CD14-positive monocyte (primary cell): Measurements from ENCODE around the gene WTAP. TPM values are rescaled to one million over a fixed set of nuclear protein-coding genes. Genes with fewer than 3 reads are reported as not detected.

Experiments used
- DNase-seq, 3 donors: peaks; one replicate each; pipeline ENCODE4 v3.0.0-alpha.2; 2011 to 2022
- H2AFZ ChIP-seq: 2 replicates; pipeline ENCODE4 v1.6.0; 2012; ENCODE audit warnings: mild to moderate bottlenecking, low read depth, low read length, inconsistent platforms; ENCODE audit not compliant: insufficient read depth, poor library complexity, severe bottlenecking
- H3K27ac ChIP-seq, 2 donors: 1 replicate in 1 of 2; 2 replicates in 1 of 2; pipeline ENCODE4 v1.5.1; 2012 to 2013; ENCODE audit warnings: low read length in 2 of 2, control low read depth in 1 of 2, inconsistent platforms in 1 of 2, low read depth in 1 of 2, mild to moderate bottlenecking in 1 of 2
- H3K27me3 ChIP-seq, 2 donors: one replicate each; pipeline versions ENCODE4 v1.6.0 to v1.6.1; 2011 to 2013; ENCODE audit warnings: low read length in 2 of 2; ENCODE audit not compliant: control insufficient read depth in 2 of 2, insufficient read depth in 2 of 2
- H3K36me3 ChIP-seq, 2 donors: replicated peaks in 1 of 2; 1 replicate in 1 of 2; 2 replicates in 1 of 2; pipeline versions ENCODE4 v1.5.1 to v1.6.1; 2012 to 2013; ENCODE audit warnings: low read length in 2 of 2, control low read depth in 1 of 2, inconsistent platforms in 1 of 2, mild to moderate bottlenecking in 1 of 2; ENCODE audit not compliant: insufficient read depth in 2 of 2, control insufficient read depth in 1 of 2
- H3K4me1 ChIP-seq, 2 donors: 1 replicate in 1 of 2; 2 replicates in 1 of 2; pipeline versions ENCODE4 v1.5.1 to v1.6.1; 2012 to 2013; ENCODE audit warnings: low read length in 2 of 2, control low read depth in 1 of 2, inconsistent platforms in 1 of 2, mild to moderate bottlenecking in 1 of 2, moderate library complexity in 1 of 2; ENCODE audit not compliant: insufficient read depth in 2 of 2, control insufficient read depth in 1 of 2
- H3K4me2 ChIP-seq: replicated peaks from 2 replicates; pipeline ENCODE3; 2012; ENCODE audit warnings: low read length, moderate library complexity, mild to moderate bottlenecking; ENCODE audit not compliant: poor library complexity, severe bottlenecking; ENCODE audit errors: extremely low read depth
- H3K4me3 ChIP-seq, 3 experiments: fragments of 200-600 bp in 1 of 3; sonication (generic) in 1 of 3; replicated peaks in 1 of 3; 1 replicate in 2 of 3; 2 replicates in 1 of 3; pipeline ENCODE4 v1.5.1; 2011 to 2013; ENCODE audit warnings: low read length in 3 of 3, mild to moderate bottlenecking in 3 of 3, control low read depth in 2 of 3, low read depth in 2 of 3, inconsistent platforms in 1 of 3, moderate library complexity in 1 of 3
- H3K79me2 ChIP-seq: 2 replicates; pipeline ENCODE4 v1.6.0; 2012; ENCODE audit warnings: mild to moderate bottlenecking, control low read depth, inconsistent platforms, low read length, moderate library complexity; ENCODE audit not compliant: insufficient read depth
- H3K9ac ChIP-seq: 2 replicates; pipeline ENCODE4 v1.6.0; 2017; ENCODE audit warnings: low read length, mild to moderate bottlenecking; ENCODE audit not compliant: insufficient read depth, poor library complexity, severe bottlenecking
- H3K9me3 ChIP-seq, 2 donors: replicated peaks in 1 of 2; 1 replicate in 1 of 2; 2 replicates in 1 of 2; pipeline versions ENCODE4 v1.5.1 to v1.6.1; 2012 to 2013; ENCODE audit warnings: low read length in 2 of 2, control low read depth in 1 of 2; ENCODE audit not compliant: control insufficient read depth in 1 of 2, insufficient read depth in 1 of 2
- H4K20me1 ChIP-seq: 2 replicates; pipeline ENCODE4 v1.6.0; 2012; ENCODE audit warnings: mild to moderate bottlenecking, low read length, control low read depth, moderate library complexity; ENCODE audit not compliant: insufficient read depth
- H3K27ac Mint-ChIP-seq, 7 donors: one replicate each; pipeline ENCODE4 v1.8.0; 2020; ENCODE audit warnings: mild to moderate bottlenecking in 7 of 7, mixed read lengths in 7 of 7, moderate library complexity in 6 of 7, inconsistent platforms in 2 of 7
- H3K27me3 Mint-ChIP-seq, 3 donors: one replicate each; pipeline ENCODE4 v1.8.0; 2021 to 2022; ENCODE audit warnings: low read depth in 3 of 3, mild to moderate bottlenecking in 3 of 3, mixed read lengths in 3 of 3, moderate library complexity in 3 of 3, inconsistent platforms in 1 of 3
- H3K36me3 Mint-ChIP-seq, 2 donors: one replicate each; pipeline ENCODE4 v1.8.0; 2020; ENCODE audit warnings: mixed read lengths in 2 of 2, inconsistent platforms in 1 of 2, mild to moderate bottlenecking in 1 of 2
- H3K4me1 Mint-ChIP-seq: one replicate; pipeline ENCODE4 v1.8.0; 2020; ENCODE audit warnings: mild to moderate bottlenecking, mixed read lengths
- H3K4me3 Mint-ChIP-seq, 2 donors: one replicate each; pipeline ENCODE4 v1.8.0; 2020; ENCODE audit warnings: mild to moderate bottlenecking in 2 of 2, mixed read lengths in 2 of 2, moderate library complexity in 1 of 2
- H3K9me3 Mint-ChIP-seq, 7 donors: one replicate each; pipeline ENCODE4 v1.8.0; 2020 to 2022; ENCODE audit warnings: mixed read lengths in 7 of 7, mild to moderate bottlenecking in 6 of 7, moderate library complexity in 6 of 7, inconsistent platforms in 2 of 7
- WGBS: methylation state at CpG from one replicate; pipeline ENCODE4 v1.1.5; 2013; ENCODE audit warnings: missing lambda C conversion rate; ENCODE audit not compliant: insufficient coverage; 5-methylcytosine and 5-hydroxymethylcytosine counted together
- intact Hi-C, 2 donors: fragments of 100-400 bp; cut with micrococcal nuclease; formaldehyde crosslinking; loops; one replicate each; pipeline versions ENCODE4 v1.15.0 to v1.15.1; 2023
- polyA plus RNA-seq, 3 donors: library from polyadenylated mRNA; depleted of rRNA in 1 of 3; unstranded in 2 of 3; stranded (reverse) in 1 of 3; fragments of 300-500 nt in 2 of 3; fragments of >200 nt in 1 of 3; fragmentation: Illumina TruSeq in 2 of 3; gene quantifications; 1 replicate in 2 of 3; 2 replicates in 1 of 3; pipeline ENCODE4 v1.2.3, GENCODE V29; 2012 to 2021
- TF ChIP-seq, protein P1 (sequence below): fragments of 200-600 bp; IDR thresholded peaks from one replicate; pipeline ENCODE4 v1.8.0; 2022; ENCODE audit warnings: antibody characterized with exemption, mild to moderate bottlenecking

The WTAP gene
- polyA plus RNA-seq, 3 donors, result 50.8 to 95.9 (median 94.7) TPM

DNA sequence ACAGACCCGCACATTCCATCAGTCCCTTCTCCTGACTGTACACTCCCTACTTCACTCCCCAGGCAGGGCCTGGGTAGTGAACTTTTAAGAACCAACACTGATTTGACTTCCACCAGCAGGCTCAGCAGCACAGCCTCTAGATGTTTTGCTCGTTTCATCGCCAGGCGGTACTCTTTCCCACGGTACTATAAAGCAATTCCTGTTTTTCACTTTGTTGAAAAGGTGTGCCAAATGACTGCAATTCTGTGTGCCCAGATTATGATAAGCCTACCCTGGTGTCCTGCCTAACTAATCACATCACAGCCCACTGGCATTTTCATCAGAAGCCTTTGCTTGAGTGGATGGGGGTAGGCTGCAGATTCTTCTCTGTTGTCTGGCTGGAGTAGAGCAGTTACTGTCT is 12.9 kb upstream of the WTAP start:
- H3K27me3 ChIP-seq, result no peaks in the 10 kb centered on the region
- 65% methylated on average over 4 of the region's 5 CpGs for WGBS
- H3K4me2 ChIP-seq, result no peak overlapping the region
- no peaks in the 10 kb centered on the region for H3K9me3 ChIP-seq
- intact Hi-C loops, result no loop called here
- H3K27me3 Mint-ChIP-seq, result no peaks in the 10 kb centered on the region
- H2AFZ ChIP-seq, result peak overlapping the region; percentile 21
- H3K4me3 Mint-ChIP-seq, result no peak overlapping the region
- no peak for DNase-seq
- H3K36me3 ChIP-seq, result no peaks in the 10 kb centered on the region
- peaks cover 10% of the 10 kb centered on the region for H3K79me2 ChIP-seq
- H3K4me3 ChIP-seq, result peak overlapping the region in 1 of 3 experiments; percentile 43
- peaks cover 0 to 3% (median 0%) of the 10 kb centered on the region in 7 donors for H3K9me3 Mint-ChIP-seq
- peak overlapping the region in 1 of 2 donors; percentile 89 for H3K27ac ChIP-seq
- peaks cover 17% of the 10 kb centered on the region for H3K4me1 Mint-ChIP-seq
- no peaks in the 10 kb centered on the region for H4K20me1 ChIP-seq
- TF ChIP-seq, protein P1, sequence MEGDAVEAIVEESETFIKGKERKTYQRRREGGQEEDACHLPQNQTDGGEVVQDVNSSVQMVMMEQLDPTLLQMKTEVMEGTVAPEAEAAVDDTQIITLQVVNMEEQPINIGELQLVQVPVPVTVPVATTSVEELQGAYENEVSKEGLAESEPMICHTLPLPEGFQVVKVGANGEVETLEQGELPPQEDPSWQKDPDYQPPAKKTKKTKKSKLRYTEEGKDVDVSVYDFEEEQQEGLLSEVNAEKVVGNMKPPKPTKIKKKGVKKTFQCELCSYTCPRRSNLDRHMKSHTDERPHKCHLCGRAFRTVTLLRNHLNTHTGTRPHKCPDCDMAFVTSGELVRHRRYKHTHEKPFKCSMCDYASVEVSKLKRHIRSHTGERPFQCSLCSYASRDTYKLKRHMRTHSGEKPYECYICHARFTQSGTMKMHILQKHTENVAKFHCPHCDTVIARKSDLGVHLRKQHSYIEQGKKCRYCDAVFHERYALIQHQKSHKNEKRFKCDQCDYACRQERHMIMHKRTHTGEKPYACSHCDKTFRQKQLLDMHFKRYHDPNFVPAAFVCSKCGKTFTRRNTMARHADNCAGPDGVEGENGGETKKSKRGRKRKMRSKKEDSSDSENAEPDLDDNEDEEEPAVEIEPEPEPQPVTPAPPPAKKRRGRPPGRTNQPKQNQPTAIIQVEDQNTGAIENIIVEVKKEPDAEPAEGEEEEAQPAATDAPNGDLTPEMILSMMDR, result no peak
- H3K36me3 Mint-ChIP-seq, result peaks cover 0 to 3% of the 10 kb centered on the region in 2 donors
- peak overlapping the region in 3 of 7 donors; percentile 60 to 97 (median 92) for H3K27ac Mint-ChIP-seq
- peaks cover 33 to 35% of the 10 kb centered on the region in 2 donors for H3K4me1 ChIP-seq
- no peak overlapping the region for H3K9ac ChIP-seq

DNA sequence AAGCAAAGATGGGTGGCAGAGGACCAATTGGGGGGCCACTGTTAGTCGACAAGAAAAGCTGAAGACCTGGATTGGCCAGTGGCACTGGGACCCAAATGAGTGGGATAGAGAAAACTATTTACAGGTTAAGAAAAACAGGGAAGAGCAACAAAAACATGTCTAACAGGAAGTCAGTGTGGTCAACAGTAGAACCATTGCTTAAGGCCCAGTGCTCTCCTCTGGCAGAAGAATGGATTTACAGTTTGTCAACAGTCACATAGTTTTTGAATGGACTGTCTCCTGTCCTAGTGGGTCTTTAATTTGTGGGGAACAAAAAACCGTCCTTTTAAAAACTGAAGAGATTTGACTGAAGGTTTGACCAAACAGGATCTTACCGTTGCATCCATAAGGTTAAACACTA is 12.1 kb upstream of the WTAP start:
- Histone ChIP-seq H3K4me1 (peaks cover 33 to 35% of the 10 kb centered on the region in 2 donors), H3K4me3 (peak overlapping the region in 1 of 3 experiments; percentile 43), H2AFZ (peak overlapping the region; percentile 21), H4K20me1 (no peaks in the 10 kb centered on the region), H3K9ac (no peak overlapping the region), H3K9me3 (no peaks in the 10 kb centered on the region), H3K36me3 (no peaks in the 10 kb centered on the region), H3K27ac (peak overlapping the region; percentile 35 to 89), H3K4me2 (peak overlapping the region; percentile 22), H3K79me2 (peaks cover 15% of the 10 kb centered on the region), H3K27me3 (no peaks in the 10 kb centered on the region)
- TF ChIP-seq, protein P1, result no peak
- H3K4me1 Mint-ChIP-seq, result peaks cover 17% of the 10 kb centered on the region
- peak in 2 of 3 donors; percentile 78 to 80 for DNase-seq
- no peaks in the 10 kb centered on the region for H3K27me3 Mint-ChIP-seq
- WGBS, result 38% methylated on average over 1 of the region's 3 CpGs
- H3K36me3 Mint-ChIP-seq, result peaks cover 0 to 3% of the 10 kb centered on the region in 2 donors
- H3K27ac Mint-ChIP-seq, result peak overlapping the region in 6 of 7 donors; percentile 89 to 97 (median 91)
- H3K9me3 Mint-ChIP-seq, result no peaks in the 10 kb centered on the region
- intact Hi-C loops, result no loop called here
- H3K4me3 Mint-ChIP-seq, result no peak overlapping the region
